DMS114 treated with DMSO at 0.1 percent for 48 hours (cell line): ENCODE measurements around the gene SHISA3.
"Not testable (repeated sequence)": the region's sequence is repeated elsewhere in the genome, so short reads cannot be mapped to it uniquely, and the experiment has no call there.

Experiments used
- DNase-seq: peaks from one replicate; lab custom pipeline; 2025; ENCODE audit not compliant: unreplicated experiment; lab: John Stamatoyannopoulos, UW

SHISA3 gene

DNA sequence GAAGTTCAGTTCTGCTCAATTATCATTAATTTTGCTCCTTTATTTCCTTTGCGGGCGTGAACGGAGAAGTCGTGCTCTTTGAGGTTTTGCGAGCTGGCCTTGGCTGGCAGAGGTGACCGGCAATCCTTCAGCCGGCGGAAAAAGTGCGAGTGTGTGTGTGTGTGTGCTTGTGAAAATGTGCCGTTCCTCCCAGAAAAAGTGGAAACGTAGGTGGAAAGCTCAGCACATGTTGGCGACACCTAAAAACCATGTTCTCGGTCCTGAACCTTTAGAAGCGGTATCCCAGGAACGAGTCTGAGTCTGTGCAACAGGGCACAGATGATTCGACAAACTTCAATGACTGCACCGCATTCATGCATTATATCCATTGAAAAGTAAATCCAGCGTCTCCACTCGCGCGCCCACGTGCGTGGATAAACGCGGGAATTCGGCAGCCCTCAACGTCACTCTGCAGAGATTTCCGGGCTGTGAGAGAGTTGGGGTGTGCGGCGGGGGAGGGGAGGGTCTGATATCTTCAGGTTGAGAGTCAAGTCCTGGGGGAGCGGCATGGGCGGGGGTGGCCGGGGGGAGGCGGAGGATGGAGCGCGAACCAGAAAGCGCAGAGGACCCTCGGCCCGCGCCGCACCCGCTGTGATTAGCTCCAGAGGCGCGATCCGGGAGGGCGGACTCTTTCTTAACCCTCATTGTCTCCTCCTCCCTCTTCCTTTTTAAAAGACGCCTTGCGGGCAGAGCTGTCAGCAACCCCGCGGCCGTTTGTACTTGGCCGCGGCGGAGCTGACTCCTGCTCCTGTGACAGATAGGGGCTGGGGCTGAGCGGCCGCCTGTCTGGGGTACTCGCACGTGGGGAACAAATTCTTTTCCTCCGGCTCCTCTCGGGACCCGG lies at the start of gene SHISA3:
Gene SHISA3 (plus strand): TSS at position 737 of the 883 bp plus-strand sequence. CDS start 569 bp downstream, outside the sequence.
- DNase-seq, result no peak

DNA sequence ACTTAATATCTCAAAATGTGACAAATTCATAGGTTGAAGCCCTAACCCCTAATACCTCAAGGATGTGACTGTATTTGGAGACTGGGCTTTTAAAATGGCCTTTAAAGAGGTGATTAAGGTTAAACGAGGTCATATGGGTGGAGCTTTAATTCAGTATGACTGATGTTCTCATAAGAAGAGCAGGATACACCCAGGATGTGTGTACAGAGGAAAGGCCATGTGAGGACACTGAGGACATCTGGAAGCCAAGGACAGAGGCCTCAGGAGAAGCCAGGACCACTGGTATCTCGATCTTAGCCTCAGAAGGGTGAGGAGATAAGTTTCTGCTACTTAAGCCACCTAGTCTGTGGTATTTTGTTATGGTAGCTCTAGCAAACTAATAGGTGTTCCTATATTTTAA lies 49.0 kb upstream of the SHISA3 start:
- no peak for DNase-seq

DNA sequence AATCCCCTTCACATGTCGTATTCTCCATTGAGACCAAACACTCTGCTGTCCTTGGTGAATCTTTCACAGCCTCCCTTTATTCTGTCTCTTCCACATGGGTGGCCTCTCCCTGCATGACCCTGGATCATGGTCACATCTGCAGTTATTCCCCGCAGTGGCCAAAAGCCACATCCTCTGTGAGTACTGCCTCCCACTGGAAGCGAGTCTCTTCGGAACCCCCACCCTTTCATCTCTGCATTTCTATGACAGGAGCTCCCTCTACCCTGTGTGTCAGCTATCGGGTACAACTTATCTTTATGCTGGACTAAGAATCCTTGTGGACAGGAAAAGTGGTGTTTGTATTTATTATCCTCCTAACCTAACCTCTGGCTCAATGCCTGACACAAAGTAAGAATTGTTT lies 48.6 kb upstream of the SHISA3 start:
- no peak for DNase-seq

DNA sequence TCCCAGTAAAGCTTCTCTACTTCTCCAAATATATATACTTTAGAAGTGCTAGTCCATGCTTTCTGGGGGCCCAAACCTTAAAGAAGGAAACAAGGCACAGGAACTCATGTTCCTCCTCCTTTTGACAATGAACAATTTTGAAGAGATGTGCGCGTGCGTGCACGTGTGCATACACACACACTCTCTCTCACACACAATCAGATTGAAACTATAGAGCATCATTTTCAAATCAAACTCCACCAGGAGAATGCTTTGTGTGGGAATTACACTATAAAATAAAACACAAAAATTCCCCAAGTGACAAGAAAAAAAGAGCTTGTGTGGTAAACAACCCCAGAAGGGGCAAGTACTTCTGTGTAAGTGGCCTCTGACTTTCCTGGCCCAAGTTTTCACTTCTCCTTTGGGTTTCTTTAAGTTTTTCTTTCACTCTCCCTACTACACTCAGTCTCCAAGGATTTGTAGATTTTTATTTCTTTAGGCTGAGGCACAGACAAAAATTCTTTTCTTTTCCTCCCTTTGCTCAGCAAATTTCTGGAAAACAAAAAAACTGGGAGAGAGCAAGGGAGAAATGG lies 46.6 kb upstream of the SHISA3 start:
- no peak for DNase-seq

DNA sequence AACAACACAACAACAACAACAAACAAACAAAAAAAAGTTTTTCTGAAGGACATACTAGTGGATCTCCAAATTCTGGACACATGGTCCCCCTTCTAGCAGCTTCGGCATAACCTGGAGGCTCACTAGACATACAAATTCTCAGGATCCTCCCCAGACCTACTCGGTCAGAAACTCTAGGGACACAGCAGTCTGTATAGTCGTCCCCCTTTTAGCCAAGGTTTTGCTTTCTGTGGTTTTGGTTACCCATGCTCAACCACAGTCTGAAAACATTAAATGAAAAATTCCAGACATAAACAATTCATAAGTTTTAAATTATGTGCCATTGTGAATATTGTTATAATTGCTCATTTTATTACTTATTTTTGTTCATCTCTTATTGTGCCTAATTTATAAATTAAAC lies 45.2 kb upstream of the SHISA3 start:
- DNase-seq, result no peak

DNA sequence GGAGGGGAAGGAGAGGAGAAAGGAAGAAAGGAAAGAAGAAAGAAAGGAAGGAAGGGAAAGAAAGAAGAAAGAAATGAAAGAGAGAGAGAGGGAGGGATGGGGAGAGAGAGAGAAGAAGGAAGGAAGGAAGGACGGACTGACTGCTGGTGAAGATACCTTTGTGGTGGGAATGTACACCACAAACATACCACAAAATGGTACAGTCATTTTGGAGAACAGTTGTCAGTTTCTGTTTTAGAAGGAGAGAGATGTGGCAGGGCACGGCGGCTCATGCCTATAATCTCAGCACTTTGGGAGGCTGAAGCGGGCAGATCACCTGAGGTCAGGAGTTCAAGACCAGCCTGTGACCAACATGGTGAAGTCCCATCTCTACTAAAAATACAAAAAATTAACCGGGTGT lies 40.0 kb upstream of the SHISA3 start:
- DNase-seq, result no peak

DNA sequence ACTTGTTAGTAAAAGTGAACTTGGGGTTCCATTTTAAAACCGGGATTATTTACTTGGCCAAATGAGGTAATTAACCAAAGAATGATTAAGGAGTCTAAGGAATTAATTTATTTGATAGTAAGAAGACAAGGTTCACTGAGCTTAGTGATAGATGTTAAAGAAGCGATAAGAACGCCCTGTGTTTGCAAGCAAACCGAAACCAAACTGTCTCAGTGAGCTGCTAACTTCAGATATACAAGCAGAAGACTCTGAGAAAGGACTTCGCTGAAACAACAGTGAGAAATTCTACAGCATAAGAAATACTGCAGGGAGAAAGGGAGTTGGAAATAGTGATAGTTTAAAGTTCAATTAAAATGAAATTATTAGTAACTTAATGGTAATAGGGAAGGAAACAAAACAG lies 37.6 kb upstream of the SHISA3 start:
- no peak for DNase-seq

DNA sequence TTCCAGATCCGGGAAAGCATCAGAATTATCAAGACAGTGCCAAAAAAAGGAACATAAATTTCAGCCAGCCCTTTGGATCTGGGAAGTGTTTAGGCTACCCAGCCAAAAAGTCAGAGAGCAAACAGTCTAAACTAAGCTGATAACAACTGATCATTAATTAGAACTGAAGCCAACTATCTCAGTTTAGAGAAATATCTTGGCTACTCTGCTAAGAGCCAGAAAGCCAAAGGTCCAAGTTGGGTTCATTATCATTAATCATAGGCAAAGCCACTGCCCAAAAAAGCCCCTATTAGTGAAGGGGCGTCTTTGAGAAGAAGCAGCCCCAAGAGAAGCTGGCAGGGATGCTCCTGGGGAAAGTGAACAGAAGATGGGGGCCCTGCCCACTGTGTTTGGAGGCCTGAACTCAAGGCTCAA lies 37.0 kb upstream of the SHISA3 start:
- DNase-seq, result no peak

DNA sequence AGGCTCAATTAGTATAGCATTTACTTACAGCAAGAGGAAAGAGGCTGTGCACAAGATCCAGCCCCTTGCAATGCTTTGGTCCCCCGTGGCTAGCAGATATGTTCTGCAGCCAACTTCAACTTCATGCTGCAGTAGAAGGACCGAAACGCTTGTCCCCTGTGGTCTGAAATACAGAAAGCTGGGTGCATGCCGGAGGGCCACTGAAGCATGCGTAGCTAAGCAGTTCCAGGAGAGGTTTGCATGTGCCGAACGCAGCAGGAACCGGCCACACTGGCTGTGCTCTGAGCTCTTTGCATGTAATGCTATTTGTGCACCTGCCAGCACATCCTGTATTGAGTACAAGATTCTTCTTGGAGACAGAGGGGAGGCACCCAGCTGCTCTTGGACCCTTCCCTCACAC lies 35.8 kb upstream of the SHISA3 start:
- DNase-seq, result no peak

DNA sequence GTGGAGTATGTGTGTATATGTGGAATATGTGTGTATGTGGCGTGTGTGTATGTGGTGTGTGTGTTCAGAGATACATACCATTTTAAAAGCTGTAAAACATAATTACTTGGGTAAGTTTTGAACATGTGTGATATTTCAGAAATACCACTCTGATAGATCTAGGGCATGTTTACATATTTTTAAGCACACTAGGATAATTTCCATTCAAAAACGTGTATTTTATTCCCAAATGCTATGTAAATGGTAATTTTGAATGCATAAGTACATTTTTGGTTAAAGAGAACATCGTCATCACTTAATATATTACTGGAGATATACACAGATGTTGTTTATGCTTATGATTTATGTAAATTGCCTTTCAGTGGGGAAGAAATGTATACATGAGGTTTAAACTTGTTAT lies 34.7 kb upstream of the SHISA3 start:
- DNase-seq, result no peak

DNA sequence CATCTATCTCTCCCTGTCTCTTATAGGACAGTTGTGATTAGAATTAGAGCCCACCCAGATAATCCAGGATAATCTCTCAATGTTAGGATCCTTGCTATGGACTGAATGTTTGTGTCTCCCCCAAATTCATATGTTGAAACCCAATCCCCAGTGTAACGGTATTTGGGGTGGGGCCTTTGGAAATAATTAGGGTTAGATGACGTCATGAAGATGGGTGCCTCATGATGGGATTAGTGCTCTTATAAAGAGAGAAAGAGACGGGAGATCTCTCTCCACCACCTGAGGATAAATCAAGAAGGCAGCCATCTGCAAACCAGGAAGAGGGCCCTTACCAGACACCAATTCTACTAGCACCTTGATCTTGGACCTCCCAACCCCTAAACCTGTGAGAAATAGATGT lies 33.7 kb upstream of the SHISA3 start:
- no peak for DNase-seq

DNA sequence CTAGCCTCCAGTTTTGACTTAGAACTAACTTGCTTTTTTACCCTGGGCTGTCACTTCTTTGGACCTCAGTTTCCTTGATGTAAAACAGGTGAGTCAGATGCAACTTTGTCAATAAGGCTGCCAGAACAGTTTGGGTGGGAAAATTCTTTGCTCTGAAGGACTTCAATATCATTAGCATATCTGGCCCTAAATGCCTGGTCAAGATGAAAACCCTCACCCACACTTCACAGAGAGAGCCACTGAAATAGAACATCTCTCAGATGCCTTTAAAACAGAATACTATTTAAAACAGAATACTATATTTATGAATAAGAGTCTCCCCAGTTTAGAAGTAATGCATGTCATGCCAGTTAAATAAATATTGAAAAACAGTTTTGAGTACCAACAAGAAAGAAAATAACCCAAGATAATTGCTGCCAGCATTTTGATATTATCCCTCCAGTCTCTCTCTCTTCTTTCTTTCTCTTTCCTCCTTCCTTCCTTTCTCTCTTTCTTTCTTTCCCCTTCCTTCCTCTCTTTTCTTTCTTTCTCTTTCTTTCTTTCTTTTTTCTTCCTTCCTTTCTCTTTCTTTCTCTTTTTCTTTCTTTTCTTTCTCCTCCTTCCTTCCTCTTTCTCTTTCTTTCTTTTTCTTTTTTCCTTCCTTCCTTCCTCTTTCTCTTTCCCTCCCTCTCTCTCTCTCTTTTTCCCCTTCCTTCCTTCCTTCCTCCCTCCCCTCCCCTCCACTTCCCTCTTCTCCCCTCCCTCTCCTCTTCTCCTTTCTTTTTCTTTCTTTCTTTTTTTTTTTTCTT lies 32.8 kb upstream of the SHISA3 start:
- no peak for DNase-seq

DNA sequence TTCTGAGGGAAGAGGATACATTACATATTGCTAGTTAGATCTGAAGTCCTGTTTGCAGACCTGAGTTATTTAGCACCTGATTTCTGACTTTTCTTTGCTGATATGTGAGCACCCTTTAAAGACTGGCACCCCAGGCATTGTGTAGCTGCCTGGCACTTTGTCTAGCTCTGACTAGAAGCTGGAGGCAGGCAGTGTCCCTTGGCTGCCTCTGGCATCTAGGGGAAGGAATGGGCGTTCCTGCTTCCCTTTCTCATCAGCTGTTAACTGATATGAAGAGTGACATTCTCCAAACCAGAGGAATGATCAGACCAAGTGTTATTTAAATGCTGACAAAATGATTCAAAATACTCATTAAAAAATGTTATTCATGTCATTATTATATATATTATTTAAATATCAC lies 30.3 kb upstream of the SHISA3 start:
- DNase-seq, result no peak

DNA sequence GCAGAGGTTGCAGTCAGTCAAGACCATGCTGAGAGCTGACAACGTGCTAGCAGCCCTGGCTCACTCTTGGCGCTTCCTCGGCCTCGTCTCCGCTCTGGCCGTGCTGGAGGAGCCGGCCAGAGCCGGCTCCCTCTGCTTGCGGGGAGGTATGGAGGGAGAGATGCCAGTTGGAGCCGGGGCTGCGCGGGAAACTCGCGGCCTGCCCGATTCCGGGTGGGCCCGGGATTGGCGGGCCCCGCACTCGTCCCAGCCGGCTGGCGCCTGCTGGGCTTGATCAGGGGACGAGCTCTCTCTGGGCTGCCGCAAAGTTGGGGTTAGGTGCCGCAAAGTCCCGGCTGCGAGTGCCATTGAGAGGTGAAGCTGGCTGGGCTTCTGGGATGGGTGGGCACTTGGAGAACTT lies 27.8 kb upstream of the SHISA3 start:
- no peak for DNase-seq

DNA sequence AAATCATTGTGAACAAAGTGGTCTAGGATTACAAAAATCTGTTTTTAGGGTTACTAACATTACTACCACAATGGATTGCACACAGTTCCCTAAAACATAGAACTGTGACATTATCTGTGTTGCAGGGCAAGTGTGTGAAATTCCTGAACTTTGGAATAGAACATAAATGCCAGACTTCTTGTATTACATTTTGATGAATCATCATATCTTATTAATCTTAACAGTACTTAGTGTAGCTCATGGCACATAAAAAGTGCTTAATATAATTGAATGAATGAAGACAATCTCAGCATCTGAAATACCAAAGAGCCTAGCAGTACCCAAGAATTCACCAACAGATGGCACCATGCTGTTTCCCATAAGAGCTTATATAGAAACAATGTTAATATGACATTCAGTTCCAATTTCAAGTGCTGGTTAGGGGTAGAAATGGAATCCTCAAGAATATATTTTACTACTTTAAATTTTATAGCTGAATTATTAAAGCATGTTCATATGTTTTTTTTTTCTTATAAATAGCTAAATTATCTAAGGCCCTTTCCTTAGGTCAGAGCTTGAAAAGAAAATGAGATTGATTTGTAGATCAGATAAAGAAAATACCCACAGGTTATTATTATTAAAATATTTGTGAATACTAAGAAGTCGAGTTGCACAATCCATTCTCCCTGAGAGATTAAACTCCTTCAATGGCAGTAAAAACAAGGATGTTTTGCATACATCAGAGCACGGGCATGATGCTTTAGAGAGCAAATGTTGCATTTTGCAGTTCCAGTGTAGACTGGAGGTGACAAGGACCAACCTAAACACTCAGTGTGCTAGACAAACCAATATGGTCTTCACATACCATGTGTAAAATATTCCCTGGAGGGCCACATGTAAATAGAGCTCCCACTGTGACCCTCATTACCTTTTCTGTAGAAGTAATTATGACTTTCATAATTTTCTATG lies 25.7 kb upstream of the SHISA3 start:
- peak; percentile 13 for DNase-seq

DNA sequence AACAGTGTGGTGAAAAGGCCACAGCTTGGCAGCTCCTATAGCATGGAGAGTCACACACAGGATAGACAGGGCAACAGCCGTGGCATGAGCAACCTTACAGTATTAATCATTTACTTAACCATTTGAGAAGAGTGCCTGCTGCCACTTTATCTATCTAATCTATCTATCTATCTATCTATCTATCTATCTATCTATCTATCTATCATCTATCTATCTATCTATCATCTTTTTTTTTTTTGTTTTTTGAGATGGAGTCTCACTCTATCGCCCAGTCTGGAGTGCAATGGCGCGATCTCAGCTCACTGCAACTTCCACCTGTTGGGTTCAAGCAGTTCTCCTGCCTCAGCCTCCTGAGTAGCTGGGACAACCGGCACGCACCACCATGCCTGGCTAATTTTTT lies 25.0 kb upstream of the SHISA3 start:
- not testable (repeated sequence) for DNase-seq

DNA sequence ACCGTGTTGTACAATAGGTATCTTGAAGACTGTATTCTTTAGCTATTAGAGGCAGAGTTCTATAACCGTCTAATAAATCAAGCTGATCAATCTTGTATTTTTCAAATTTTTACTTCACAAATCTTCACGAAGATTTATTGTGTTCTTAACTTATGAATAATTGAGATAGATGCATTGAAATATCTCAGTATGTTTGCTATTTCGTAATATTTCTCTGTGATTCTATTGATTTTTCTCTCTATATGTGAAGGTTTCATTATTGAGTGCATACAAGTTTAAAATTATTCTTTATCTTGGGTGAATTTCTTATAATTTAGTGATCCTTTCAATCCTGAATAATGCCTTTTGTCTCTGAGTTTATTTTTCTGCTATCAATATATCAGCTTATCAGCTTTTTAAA lies 19.8 kb upstream of the SHISA3 start:
- DNase-seq, result no peak

DNA sequence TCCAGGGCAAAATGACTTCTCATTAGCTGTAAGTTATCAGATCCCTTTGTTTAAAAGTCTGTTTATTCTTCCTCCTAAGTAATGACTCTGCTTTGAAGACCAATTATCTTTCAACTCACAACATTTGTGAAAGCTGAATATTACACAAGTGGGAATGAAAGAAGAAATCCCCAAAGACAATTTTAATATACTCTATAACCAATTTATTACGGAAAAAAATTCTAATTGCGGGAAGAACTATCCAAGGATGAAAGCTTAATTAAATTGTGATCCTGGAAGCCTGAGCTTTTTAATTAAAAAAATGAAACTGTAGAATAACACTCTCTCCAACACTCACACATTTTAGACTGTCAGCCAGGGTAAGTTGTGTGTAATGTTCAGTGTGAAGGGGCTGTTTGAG lies 15.6 kb upstream of the SHISA3 start:
- no peak for DNase-seq

DNA sequence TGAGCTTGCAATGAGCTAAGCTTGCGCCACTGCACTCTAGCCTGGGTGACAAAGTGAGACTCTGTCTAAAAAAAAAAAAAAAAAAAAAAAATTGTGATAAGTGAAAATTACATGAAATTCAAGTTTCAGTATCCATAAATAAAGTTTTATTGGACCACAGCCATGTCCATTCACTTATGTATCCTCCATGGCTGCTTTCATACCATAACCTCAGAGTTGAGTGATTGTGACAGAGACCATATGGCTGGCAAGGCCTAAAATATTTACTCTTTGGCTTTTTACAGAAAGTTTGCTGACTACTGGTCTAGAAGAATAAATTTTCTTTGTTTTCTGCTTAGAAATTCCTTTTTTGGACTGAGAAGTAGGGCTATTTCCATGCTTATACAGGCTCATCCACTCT lies 11.8 kb upstream of the SHISA3 start:
- DNase-seq, result no peak

DNA sequence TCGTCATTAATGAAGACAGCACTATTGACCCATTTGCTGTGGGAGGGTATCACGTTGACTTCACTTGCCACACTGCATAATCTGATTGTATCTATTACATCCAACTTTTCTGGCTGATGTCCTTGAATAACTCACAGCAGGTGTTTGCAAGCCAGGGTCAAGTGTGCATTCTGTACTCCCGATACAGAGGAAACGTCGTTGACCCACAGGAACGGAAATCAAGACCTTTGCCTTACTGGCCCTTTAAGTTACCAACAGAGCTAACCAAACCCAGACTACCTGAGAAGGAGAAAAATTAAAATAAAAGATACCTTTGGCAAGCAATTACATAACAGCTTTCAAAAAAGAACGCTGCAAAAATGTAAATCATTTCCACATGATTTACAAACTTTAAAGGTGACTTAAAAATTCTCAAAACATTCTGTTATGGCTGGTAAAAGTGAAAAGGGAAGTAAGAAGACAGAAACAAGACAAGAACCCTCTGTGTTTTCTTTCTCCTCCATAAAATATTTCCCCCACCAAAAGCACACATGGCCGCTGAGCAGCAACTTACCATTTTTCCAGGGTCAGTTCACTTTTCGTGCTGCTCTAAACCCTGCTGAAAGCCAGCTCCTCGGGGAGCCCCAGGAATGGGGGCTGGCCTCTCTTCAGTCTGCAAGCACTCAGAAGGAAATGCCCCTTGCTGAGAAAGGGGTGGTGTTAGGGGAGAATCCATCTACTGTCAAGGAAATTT lies 6.5 kb upstream of the SHISA3 start:
- no peak for DNase-seq
